ENCODE results near the gene AFAP1.
"Not testable (repeated sequence)": the region's sequence is repeated elsewhere in the genome, so short reads cannot be mapped to it uniquely, and the experiment has no call there.

Gene AFAP1

GRCh38 chr4:7924570-7924969 lies 15.1 kb downstream of the AFAP1 start:
- intact Hi-C loops (cut with micrococcal nuclease): no loop called here
- H3K36me3 Mint-ChIP-seq (ENCODE audit: low read depth): no peaks in the 10 kb centered on the region
- H3K4me3 Mint-ChIP-seq: no peak overlapping the region
- H3K27ac Mint-ChIP-seq: no peak overlapping the region
- peaks cover 9% of the 10 kb centered on the region for H3K27me3 Mint-ChIP-seq
- H3K4me1 Mint-ChIP-seq (ENCODE audit: low read depth): no peaks in the 10 kb centered on the region
- no peaks in the 10 kb centered on the region for H3K9me3 Mint-ChIP-seq

- Mint-ChIP-seq H3K9me3 (no peaks in the 10 kb centered on the region), H3K36me3 (ENCODE audit: low read depth) (no peaks in the 10 kb centered on the region), H3K27me3 (peaks cover 7% of the 10 kb centered on the region), H3K4me3 (no peak overlapping the region), H3K27ac (no peak overlapping the region), H3K4me1 (ENCODE audit: low read depth) (no peaks in the 10 kb centered on the region)
- intact Hi-C loops (cut with micrococcal nuclease): no loop called here
Measured at GRCh38 chr4:7924163-7924562, 15.5 kb downstream of the AFAP1 start.

GRCh38 chr4:7922466-7922865 lies 17.2 kb downstream of the AFAP1 start:
- no peaks in the 10 kb centered on the region for H3K9me3 Mint-ChIP-seq
- H3K36me3 Mint-ChIP-seq (ENCODE audit: low read depth): no peaks in the 10 kb centered on the region
- no peaks in the 10 kb centered on the region for H3K4me1 Mint-ChIP-seq (ENCODE audit: low read depth)
- H3K27ac Mint-ChIP-seq: no peak overlapping the region
- no peak overlapping the region for H3K4me3 Mint-ChIP-seq
- intact Hi-C loops (cut with micrococcal nuclease): no loop called here
- H3K27me3 Mint-ChIP-seq: peaks cover 3% of the 10 kb centered on the region

GRCh38 chr4:7918981-7919380 lies 20.7 kb downstream of the AFAP1 start:
- intact Hi-C loops (cut with micrococcal nuclease): no loop called here
- Mint-ChIP-seq H3K27me3 (peaks cover 9% of the 10 kb centered on the region), H3K4me3 (no peak overlapping the region), H3K4me1 (ENCODE audit: low read depth) (no peaks in the 10 kb centered on the region), H3K36me3 (ENCODE audit: low read depth) (no peaks in the 10 kb centered on the region), H3K27ac (no peak overlapping the region), H3K9me3 (no peaks in the 10 kb centered on the region)

- H3K27me3 Mint-ChIP-seq; H3K9me3 Mint-ChIP-seq; H3K4me3 Mint-ChIP-seq; H3K4me1 Mint-ChIP-seq (ENCODE audit: low read depth); H3K36me3 Mint-ChIP-seq (ENCODE audit: low read depth); H3K27ac Mint-ChIP-seq; intact Hi-C loops (cut with micrococcal nuclease): not testable (repeated sequence)
Measured at GRCh38 chr4:7918187-7918586, 21.5 kb downstream of the AFAP1 start.

- Mint-ChIP-seq H3K36me3 (ENCODE audit: low read depth) (no peaks in the 10 kb centered on the region), H3K9me3 (no peaks in the 10 kb centered on the region), H3K4me3 (no peak overlapping the region), H3K27ac (no peak overlapping the region), H3K27me3 (peaks cover 12% of the 10 kb centered on the region), H3K4me1 (ENCODE audit: low read depth) (no peaks in the 10 kb centered on the region)
- intact Hi-C loops (cut with micrococcal nuclease): no loop called here
Measured at GRCh38 chr4:7917669-7918068, 22.0 kb downstream of the AFAP1 start.

GRCh38 chr4:7915875-7916242 lies 23.8 kb downstream of the AFAP1 start:
- Mint-ChIP-seq H3K27ac (no peak overlapping the region), H3K9me3 (no peaks in the 10 kb centered on the region), H3K4me1 (ENCODE audit: low read depth) (no peaks in the 10 kb centered on the region), H3K4me3 (no peak overlapping the region), H3K36me3 (ENCODE audit: low read depth) (no peaks in the 10 kb centered on the region), H3K27me3 (peaks cover 17% of the 10 kb centered on the region)
- intact Hi-C loops (cut with micrococcal nuclease): no loop called here

GRCh38 chr4:7912826-7913225 lies 26.8 kb downstream of the AFAP1 start:
- intact Hi-C loops (cut with micrococcal nuclease): no loop called here
- Mint-ChIP-seq H3K27me3 (peaks cover 25% of the 10 kb centered on the region), H3K36me3 (ENCODE audit: low read depth) (no peaks in the 10 kb centered on the region), H3K4me3 (no peak overlapping the region), H3K9me3 (no peaks in the 10 kb centered on the region), H3K4me1 (ENCODE audit: low read depth) (no peaks in the 10 kb centered on the region), H3K27ac (no peak overlapping the region)

- intact Hi-C loops (cut with micrococcal nuclease): no loop called here
- H3K27me3 Mint-ChIP-seq: peaks cover 27% of the 10 kb centered on the region
- H3K27ac Mint-ChIP-seq: no peak overlapping the region
- H3K4me1 Mint-ChIP-seq (ENCODE audit: low read depth): no peaks in the 10 kb centered on the region
- H3K9me3 Mint-ChIP-seq: no peaks in the 10 kb centered on the region
- H3K4me3 Mint-ChIP-seq: no peak overlapping the region
- no peaks in the 10 kb centered on the region for H3K36me3 Mint-ChIP-seq (ENCODE audit: low read depth)
Measured at GRCh38 chr4:7910952-7911578, 28.6 kb downstream of the AFAP1 start.

- no peaks in the 10 kb centered on the region for H3K9me3 Mint-ChIP-seq
- peaks cover 29% of the 10 kb centered on the region for H3K27me3 Mint-ChIP-seq
- intact Hi-C loops (cut with micrococcal nuclease): no loop called here
- H3K27ac Mint-ChIP-seq: no peak overlapping the region
- no peaks in the 10 kb centered on the region for H3K36me3 Mint-ChIP-seq (ENCODE audit: low read depth)
- H3K4me3 Mint-ChIP-seq: no peak overlapping the region
- no peaks in the 10 kb centered on the region for H3K4me1 Mint-ChIP-seq (ENCODE audit: low read depth)
Measured at GRCh38 chr4:7910263-7910896, 29.3 kb downstream of the AFAP1 start.

- Mint-ChIP-seq H3K36me3 (ENCODE audit: low read depth) (no peaks in the 10 kb centered on the region), H3K4me1 (ENCODE audit: low read depth) (no peaks in the 10 kb centered on the region), H3K27me3 (peaks cover 26% of the 10 kb centered on the region), H3K4me3 (no peak overlapping the region), H3K9me3 (no peaks in the 10 kb centered on the region), H3K27ac (no peak overlapping the region)
- intact Hi-C loops (cut with micrococcal nuclease): no loop called here
Measured at GRCh38 chr4:7909463-7910262, 30.0 kb downstream of the AFAP1 start.

GRCh38 chr4:7908668-7909067 lies 31.0 kb downstream of the AFAP1 start:
- Mint-ChIP-seq H3K4me3 (no peak overlapping the region), H3K27ac (no peak overlapping the region), H3K4me1 (ENCODE audit: low read depth) (no peaks in the 10 kb centered on the region), H3K9me3 (no peaks in the 10 kb centered on the region), H3K36me3 (ENCODE audit: low read depth) (no peaks in the 10 kb centered on the region), H3K27me3 (peaks cover 31% of the 10 kb centered on the region)
- intact Hi-C loops (cut with micrococcal nuclease): no loop called here

- H3K27me3 Mint-ChIP-seq: peaks cover 32% of the 10 kb centered on the region
- no peak overlapping the region for H3K4me3 Mint-ChIP-seq
- intact Hi-C loops (cut with micrococcal nuclease): no loop called here
- H3K9me3 Mint-ChIP-seq: no peaks in the 10 kb centered on the region
- no peak overlapping the region for H3K27ac Mint-ChIP-seq
- no peaks in the 10 kb centered on the region for H3K4me1 Mint-ChIP-seq (ENCODE audit: low read depth)
- H3K36me3 Mint-ChIP-seq (ENCODE audit: low read depth): no peaks in the 10 kb centered on the region
Measured at GRCh38 chr4:7907142-7907541, 32.5 kb downstream of the AFAP1 start.

GRCh38 chr4:7906171-7906701 lies 33.4 kb downstream of the AFAP1 start:
- H3K27ac Mint-ChIP-seq: no peak overlapping the region
- intact Hi-C loops (cut with micrococcal nuclease): no loop called here
- peaks cover 32% of the 10 kb centered on the region for H3K27me3 Mint-ChIP-seq
- no peak overlapping the region for H3K4me3 Mint-ChIP-seq
- no peaks in the 10 kb centered on the region for H3K36me3 Mint-ChIP-seq (ENCODE audit: low read depth)
- H3K9me3 Mint-ChIP-seq: no peaks in the 10 kb centered on the region
- no peaks in the 10 kb centered on the region for H3K4me1 Mint-ChIP-seq (ENCODE audit: low read depth)

Data from dendritic cell treated with granulocyte-macrophage colony-stimulating factor and Interleukin-4, amounts not matched to agents 40 ng/mL and 50 ng/mL, for 4 days (primary cell).